NT2/D1 (cell line): ENCODE measurements around the gene IL13RA1.

Experiments
- SUZ12 ChIP-seq: IDR thresholded peaks from 2 replicates; pipeline ENCODE4 v1.6.1; 2011; ENCODE audit not compliant: insufficient read length, insufficient read depth; ENCODE audit errors: extremely low read depth
- YY1 ChIP-seq: IDR thresholded peaks from 2 replicates; pipeline ENCODE4 v1.6.1; 2011; ENCODE audit not compliant: insufficient read length, insufficient read depth
- ZNF274 ChIP-seq: IDR thresholded peaks from 2 replicates; pipeline ENCODE4 v1.6.1; 2011; ENCODE audit warnings: mild to moderate bottlenecking, low read depth, low read length

- no peak for TF ChIP-seq YY1
- TF ChIP-seq ZNF274, result no peak
- TF ChIP-seq SUZ12, result no peak
These were observed 44.6 kb downstream of the IL13RA1 start for GRCh38 chrX:118772051-118772450.
